K562 (cell line): ENCODE results near the gene SPEM1. TPM values are rescaled to one million over a fixed set of nuclear protein-coding genes. Genes with fewer than 3 reads are reported as not detected.
A peak's percentile ranks its signal among the peaks of the same experiment; 100 is the strongest.

Experiments
- C11orf30 ChIP-seq: fragments of 450-650 bp; IDR thresholded peaks from 2 replicates; pipeline ENCODE4 v1.6.1; 2016; ENCODE audit warnings: low read depth, mild to moderate bottlenecking
- CEBPG ChIP-seq, 3 experiments: fragments of 200-800 bp in 1 of 3; sonication (Bioruptor generic) in 1 of 3; sonication (generic) in 1 of 3; formaldehyde crosslinking in 1 of 3; IDR thresholded peaks in 2 of 3; conservative IDR thresholded peaks in 1 of 3; 2 replicates each; pipeline versions ENCODE4 v1.6.1 to v1.8.0; 2016 to 2022; ENCODE audit warnings: missing compliant biosample characterization in 2 of 3, missing genetic modification characterization in 2 of 3, mild to moderate bottlenecking in 1 of 3, missing genetic modification reagents in 1 of 3
- EP400 ChIP-seq: fragments of 450-650 bp; IDR thresholded peaks from 2 replicates; pipeline ENCODE4 v1.6.1; 2017; ENCODE audit warnings: antibody characterized with exemption, mild to moderate bottlenecking, moderate library complexity
- EWSR1 ChIP-seq: fragments of 450-650 bp; IDR thresholded peaks from 2 replicates; pipeline ENCODE4 v1.6.1; 2018; ENCODE audit warnings: borderline replicate concordance, mild to moderate bottlenecking, low read depth, moderate library complexity; ENCODE audit not compliant: partially characterized antibody
- MCM2 ChIP-seq: fragments of 450-650 bp; IDR thresholded peaks from 2 replicates; pipeline ENCODE4 v1.6.1; 2017; ENCODE audit warnings: low read depth, mild to moderate bottlenecking
- MECOM ChIP-seq: fragments of 250-450 bp; sonication (Bioruptor Pico); IDR thresholded peaks from 2 replicates; pipeline ENCODE4 v1.8.0; 2022; ENCODE audit warnings: inconsistent platforms
- MYC ChIP-seq, 2 experiments: fragments of 250-450 bp in 1 of 2; sonication (Bioruptor Pico) in 1 of 2; IDR thresholded peaks; 2 replicates each; pipeline versions ENCODE4 v1.5.1 to v1.6.1; 2012 to 2021; ENCODE audit warnings: low read depth in 2 of 2, borderline replicate concordance in 1 of 2, improper control_type of control experiment in 1 of 2, low read length in 1 of 2, mild to moderate bottlenecking in 1 of 2, moderate library complexity in 1 of 2
- NBN ChIP-seq: fragments of 450-650 bp; IDR thresholded peaks from 2 replicates; pipeline ENCODE4 v1.6.1; 2016; ENCODE audit warnings: low read depth, mild to moderate bottlenecking
- POLR2AphosphoS5 ChIP-seq: IDR thresholded peaks from 2 replicates; pipeline ENCODE4 v1.6.1; 2011; ENCODE audit warnings: mild to moderate bottlenecking, low read depth, low read length, moderate library complexity; ENCODE audit not compliant: control insufficient read depth, insufficient read depth
- POU5F1 ChIP-seq: fragments of 150-350 bp; IDR thresholded peaks from 2 replicates; pipeline ENCODE4 v1.6.1; 2014; ENCODE audit warnings: borderline replicate concordance, low read length, low read depth, mild to moderate bottlenecking; ENCODE audit not compliant: partially characterized antibody
- PREB ChIP-seq: sonication (generic); formaldehyde crosslinking; IDR thresholded peaks from 2 replicates; pipeline ENCODE4 v1.8.1; 2023; ENCODE audit warnings: mild to moderate bottlenecking, missing genetic modification reagents
- RB1 ChIP-seq: fragments of 450-650 bp; IDR thresholded peaks from 2 replicates; pipeline ENCODE4 v1.6.1; 2017; ENCODE audit warnings: low read depth, mild to moderate bottlenecking
- SIX5 ChIP-seq, 2 experiments: IDR thresholded peaks; 2 replicates each; pipeline ENCODE4 v1.6.1; 2011; ENCODE audit warnings: low read length in 2 of 2, borderline replicate concordance in 1 of 2, low read depth in 1 of 2, mild to moderate bottlenecking in 1 of 2, moderate library complexity in 1 of 2; ENCODE audit not compliant: insufficient read depth in 1 of 2
- SRSF7 ChIP-seq: fragments of 200-400 bp; formaldehyde crosslinking; optimal IDR thresholded peaks from 2 replicates; pipeline ENCODE3; 2017; ENCODE audit warnings: mild to moderate bottlenecking, low read depth, low read length
- TBP ChIP-seq: optimal IDR thresholded peaks from 2 replicates; pipeline ENCODE3; 2011; ENCODE audit warnings: low read depth, low read length, improper control_type of control experiment
- THAP7 ChIP-seq: fragments of 250-450 bp; sonication (Bioruptor Pico); IDR thresholded peaks from 2 replicates; pipeline ENCODE4 v1.5.0; 2021
- ZBTB7A ChIP-seq: IDR thresholded peaks from 2 replicates; pipeline ENCODE4 v1.6.1; 2011; ENCODE audit warnings: low read depth, mild to moderate bottlenecking, low read length, moderate library complexity, borderline replicate concordance; ENCODE audit not compliant: control insufficient read depth
- ZNF764 ChIP-seq: fragments of 250-450 bp; sonication (Bioruptor Pico); IDR thresholded peaks from 2 replicates; pipeline ENCODE4 v1.4.0; 2020; ENCODE audit warnings: low read depth, mild to moderate bottlenecking, moderate library complexity
- polyA plus RNA-seq, 8 experiments: library from polyadenylated mRNA; depleted of rRNA in 4 of 8; stranded (reverse) in 5 of 8; unstranded in 3 of 8; fragments of >200 nt; fragmentation: Nextera tagmentation in 2 of 8; fragmentation: Illumina TruSeq in 1 of 8; extraction: Ambion mirVana in 2 of 8; extraction: Trizol in 1 of 8; gene quantifications; 2 replicates each; pipeline versions ENCODE4 v1.2.1 to v1.2.3, GENCODE V29; 2011 to 2014; ENCODE audit warnings: inconsistent platforms in 1 of 8, missing spikeins in 1 of 8
- total RNA-seq, 7 experiments: library from RNA; depleted of rRNA in 6 of 7; stranded (reverse); fragments of >200 nt in 6 of 7; fragmentation: Illumina TruSeq in 2 of 7; extraction: Trizol in 2 of 7; gene quantifications; 2 replicates each; pipeline versions ENCODE4 v1.2.1 to v1.2.3, GENCODE V29; 2011 to 2021; ENCODE audit warnings: low replicate concordance in 1 of 7
- TF ChIP-seq, protein P1 (sequence below): fragments of 250-450 bp; sonication (Bioruptor Pico); IDR thresholded peaks from 2 replicates; pipeline ENCODE4 v1.8.0; 2021; ENCODE audit warnings: moderate library complexity, mild to moderate bottlenecking, inconsistent platforms
- TF ChIP-seq, protein P2 (sequence below): sonication (generic); formaldehyde crosslinking; IDR thresholded peaks from 2 replicates; pipeline ENCODE4 v1.8.0; 2022; ENCODE audit warnings: mild to moderate bottlenecking, missing genetic modification reagents, borderline replicate concordance

Gene SPEM1
- total and polyA plus RNA-seq, 9 of the 15 experiments (the other 6 are each of a cell fraction or from before 2014, with no cell fraction given): not detected

GRCh38 chr17:7394452-7395191 is 25.5 kb upstream of the SPEM1 start, which contains the start of gene PLSCR3 (continued):
- TF ChIP-seq THAP7 (CRISPR knock-in tag) (no peak), EWSR1 (no peak), SRSF7 (no peak), MECOM (CRISPR knock-in tag) (no peak), EP400 (peak; percentile 76), POU5F1 (no peak), NBN (no peak), MYC (IDR thresholded peaks at IDR 0.05; ENCODE audit: low read depth, low read length) (peak; percentile 60; the same call in 1 of the 2 replicates), MYC (CRISPR knock-in tag; IDR thresholded peaks at IDR 0.05; ENCODE audit: borderline replicate concordance, low read depth) (no peak), ZBTB7A (peak; percentile 87), RB1 (peak; percentile 44; the same call in 1 of the 2 replicates), ZNF764 (CRISPR knock-in tag) (no peak), MCM2 (no peak), POLR2AphosphoS5 (0 out of 2 replicates have a peak, but pooled peaks have one; percentile 26), CEBPG (CRISPR knock-in tag; IDR thresholded peaks at IDR 0.05) (no peak), CEBPG (tag; conservative IDR thresholded peaks at IDR 0.05 in 1 of 2, IDR thresholded peaks at IDR 0.05 in 1 of 2) (no peak), SIX5 (IDR thresholded peaks at IDR 0.05; ENCODE audit: borderline replicate concordance in 1 of 2, insufficient read depth in 1 of 2, low read depth in 1 of 2, low read length in 2 of 2) (no peak), PREB (CRISPR knock-in tag) (no peak), TBP (peak; percentile 6), C11orf30 (peak; percentile 59; the same call in 1 of the 2 replicates)
- TF ChIP-seq, protein P1, sequence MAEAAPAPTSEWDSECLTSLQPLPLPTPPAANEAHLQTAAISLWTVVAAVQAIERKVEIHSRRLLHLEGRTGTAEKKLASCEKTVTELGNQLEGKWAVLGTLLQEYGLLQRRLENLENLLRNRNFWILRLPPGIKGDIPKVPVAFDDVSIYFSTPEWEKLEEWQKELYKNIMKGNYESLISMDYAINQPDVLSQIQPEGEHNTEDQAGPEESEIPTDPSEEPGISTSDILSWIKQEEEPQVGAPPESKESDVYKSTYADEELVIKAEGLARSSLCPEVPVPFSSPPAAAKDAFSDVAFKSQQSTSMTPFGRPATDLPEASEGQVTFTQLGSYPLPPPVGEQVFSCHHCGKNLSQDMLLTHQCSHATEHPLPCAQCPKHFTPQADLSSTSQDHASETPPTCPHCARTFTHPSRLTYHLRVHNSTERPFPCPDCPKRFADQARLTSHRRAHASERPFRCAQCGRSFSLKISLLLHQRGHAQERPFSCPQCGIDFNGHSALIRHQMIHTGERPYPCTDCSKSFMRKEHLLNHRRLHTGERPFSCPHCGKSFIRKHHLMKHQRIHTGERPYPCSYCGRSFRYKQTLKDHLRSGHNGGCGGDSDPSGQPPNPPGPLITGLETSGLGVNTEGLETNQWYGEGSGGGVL (CRISPR knock-in tag): no peak
- TF ChIP-seq, protein P2, sequence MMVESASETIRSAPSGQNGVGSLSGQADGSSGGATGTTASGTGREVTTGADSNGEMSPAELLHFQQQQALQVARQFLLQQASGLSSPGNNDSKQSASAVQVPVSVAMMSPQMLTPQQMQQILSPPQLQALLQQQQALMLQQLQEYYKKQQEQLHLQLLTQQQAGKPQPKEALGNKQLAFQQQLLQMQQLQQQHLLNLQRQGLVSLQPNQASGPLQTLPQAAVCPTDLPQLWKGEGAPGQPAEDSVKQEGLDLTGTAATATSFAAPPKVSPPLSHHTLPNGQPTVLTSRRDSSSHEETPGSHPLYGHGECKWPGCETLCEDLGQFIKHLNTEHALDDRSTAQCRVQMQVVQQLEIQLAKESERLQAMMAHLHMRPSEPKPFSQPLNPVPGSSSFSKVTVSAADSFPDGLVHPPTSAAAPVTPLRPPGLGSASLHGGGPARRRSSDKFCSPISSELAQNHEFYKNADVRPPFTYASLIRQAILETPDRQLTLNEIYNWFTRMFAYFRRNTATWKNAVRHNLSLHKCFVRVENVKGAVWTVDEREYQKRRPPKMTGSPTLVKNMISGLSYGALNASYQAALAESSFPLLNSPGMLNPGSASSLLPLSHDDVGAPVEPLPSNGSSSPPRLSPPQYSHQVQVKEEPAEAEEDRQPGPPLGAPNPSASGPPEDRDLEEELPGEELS: no peak
